Rectal smooth muscle tissue (tissue), 1 donor: ENCODE results near the gene ZBTB18.
A peak's percentile ranks its signal among the peaks of the same experiment; 100 is the strongest.
"Not testable (repeated sequence)": the region's sequence is repeated elsewhere in the genome, so short reads cannot be mapped to it uniquely, and the experiment has no call there.

Experiments
- H3K27ac ChIP-seq: one replicate; pipeline ENCODE4 v1.7.0; 2013; ENCODE audit warnings: low read depth, low read length, inconsistent platforms
- H3K27me3 ChIP-seq: one replicate; pipeline ENCODE4 v1.7.0; 2013; ENCODE audit warnings: low read length; ENCODE audit not compliant: control insufficient read depth, insufficient read depth
- H3K36me3 ChIP-seq: one replicate; pipeline ENCODE4 v1.7.0; 2013; ENCODE audit warnings: low read length; ENCODE audit not compliant: control insufficient read depth, insufficient read depth
- H3K4me1 ChIP-seq: one replicate; pipeline ENCODE4 v1.7.0; 2013; ENCODE audit warnings: low read length; ENCODE audit not compliant: control insufficient read depth, insufficient read depth
- H3K4me3 ChIP-seq: one replicate; pipeline ENCODE4 v1.7.0; 2013; ENCODE audit warnings: low read length
- H3K9ac ChIP-seq: one replicate; pipeline ENCODE4 v1.7.0; 2013; ENCODE audit warnings: low read length

ZBTB18 gene

GRCh38 chr1:244050835-244051444, at the start of gene ZBTB18:
TSS of gene ZBTB18 (plus strand) at chr1:244051283. CDS start at chr1:244051432, 149 bp downstream.
- Histone ChIP-seq H3K9ac (peak within 1 kb of the TSS; percentile 27), H3K27ac (peak within 1 kb of the TSS; percentile 61), H3K4me1 (peaks cover 15% of the 10 kb centered on the region), H3K4me3 (peak within 1 kb of the TSS; percentile 90), H3K36me3 (peaks cover 12% of the 10 kb centered on the region), H3K27me3 (no peaks in the 10 kb centered on the region)

GRCh38 chr1:244002721-244003120, 48.4 kb upstream of the ZBTB18 start:
- H3K36me3 ChIP-seq, result no peaks in the 10 kb centered on the region

GRCh38 chr1:244005455-244005854, 45.6 kb upstream of the ZBTB18 start:
- Histone ChIP-seq H3K9ac (no peak overlapping the region), H3K36me3 (no peaks in the 10 kb centered on the region), H3K27ac (no peak overlapping the region), H3K27me3 (no peaks in the 10 kb centered on the region), H3K4me1 (no peaks in the 10 kb centered on the region), H3K4me3 (no peak overlapping the region)

More at GRCh38 chr1:244002721-244003120, 48.4 kb upstream of the ZBTB18 start:
- H3K4me3 ChIP-seq, result no peak overlapping the region
- no peak overlapping the region for H3K9ac ChIP-seq
- H3K27ac ChIP-seq, result no peak overlapping the region
- H3K27me3 ChIP-seq, result no peaks in the 10 kb centered on the region
- no peaks in the 10 kb centered on the region for H3K4me1 ChIP-seq

- no peak overlapping the region for H3K9ac ChIP-seq
These were observed 44.6 kb upstream of the ZBTB18 start for GRCh38 chr1:244006381-244006901.

GRCh38 chr1:244006961-244007360, 44.1 kb upstream of the ZBTB18 start:
- no peaks in the 10 kb centered on the region for H3K4me1 ChIP-seq
- no peaks in the 10 kb centered on the region for H3K36me3 ChIP-seq
- no peak overlapping the region for H3K27ac ChIP-seq
- H3K9ac ChIP-seq, result no peak overlapping the region
- H3K4me3 ChIP-seq, result no peak overlapping the region
- H3K27me3 ChIP-seq, result no peaks in the 10 kb centered on the region

More at GRCh38 chr1:244006381-244006901, 44.6 kb upstream of the ZBTB18 start:
- Histone ChIP-seq H3K4me3 (no peak overlapping the region), H3K36me3 (no peaks in the 10 kb centered on the region), H3K27ac (no peak overlapping the region), H3K4me1 (no peaks in the 10 kb centered on the region), H3K27me3 (no peaks in the 10 kb centered on the region)

- Histone ChIP-seq H3K27ac (no peak overlapping the region), H3K4me1 (no peaks in the 10 kb centered on the region), H3K27me3 (no peaks in the 10 kb centered on the region), H3K36me3 (no peaks in the 10 kb centered on the region), H3K4me3 (no peak overlapping the region), H3K9ac (no peak overlapping the region)
These were observed 40.9 kb upstream of the ZBTB18 start for GRCh38 chr1:244010191-244010590.

GRCh38 chr1:244010703-244011123, 40.4 kb upstream of the ZBTB18 start:
- Histone ChIP-seq H3K4me1 (no peaks in the 10 kb centered on the region), H3K27ac (no peak overlapping the region), H3K27me3 (no peaks in the 10 kb centered on the region), H3K4me3 (no peak overlapping the region), H3K36me3 (no peaks in the 10 kb centered on the region), H3K9ac (no peak overlapping the region)

GRCh38 chr1:244011271-244011670, 39.8 kb upstream of the ZBTB18 start:
- H3K27ac ChIP-seq, result no peak overlapping the region
- no peaks in the 10 kb centered on the region for H3K27me3 ChIP-seq
- H3K4me3 ChIP-seq, result no peak overlapping the region
- no peaks in the 10 kb centered on the region for H3K4me1 ChIP-seq
- H3K36me3 ChIP-seq, result no peaks in the 10 kb centered on the region
- no peak overlapping the region for H3K9ac ChIP-seq

GRCh38 chr1:244011786-244012185, 39.3 kb upstream of the ZBTB18 start:
- Histone ChIP-seq H3K27me3 (no peaks in the 10 kb centered on the region), H3K4me3 (no peak overlapping the region), H3K9ac (no peak overlapping the region), H3K4me1 (no peaks in the 10 kb centered on the region), H3K27ac (no peak overlapping the region), H3K36me3 (no peaks in the 10 kb centered on the region)

GRCh38 chr1:244012202-244012601, 38.9 kb upstream of the ZBTB18 start:
- H3K4me1 ChIP-seq, result no peaks in the 10 kb centered on the region
- no peak overlapping the region for H3K27ac ChIP-seq
- no peak overlapping the region for H3K9ac ChIP-seq
- no peak overlapping the region for H3K4me3 ChIP-seq
- H3K27me3 ChIP-seq, result no peaks in the 10 kb centered on the region
- H3K36me3 ChIP-seq, result no peaks in the 10 kb centered on the region

GRCh38 chr1:244013100-244013499, 38.0 kb upstream of the ZBTB18 start:
- H3K4me3 ChIP-seq, result no peak overlapping the region
- no peaks in the 10 kb centered on the region for H3K4me1 ChIP-seq
- no peaks in the 10 kb centered on the region for H3K36me3 ChIP-seq
- no peaks in the 10 kb centered on the region for H3K27me3 ChIP-seq
- H3K27ac ChIP-seq, result no peak overlapping the region
- H3K9ac ChIP-seq, result no peak overlapping the region

GRCh38 chr1:244014862-244015261, 36.2 kb upstream of the ZBTB18 start:
- H3K27ac ChIP-seq, H3K4me3 ChIP-seq, H3K36me3 ChIP-seq, H3K9ac ChIP-seq, H3K4me1 ChIP-seq, H3K27me3 ChIP-seq: not testable (repeated sequence)

- no peak overlapping the region for H3K9ac ChIP-seq
- no peak overlapping the region for H3K4me3 ChIP-seq
- no peak overlapping the region for H3K27ac ChIP-seq
- H3K27me3 ChIP-seq, result no peaks in the 10 kb centered on the region
- H3K4me1 ChIP-seq, result no peaks in the 10 kb centered on the region
- no peaks in the 10 kb centered on the region for H3K36me3 ChIP-seq
These were observed 31.0 kb upstream of the ZBTB18 start for GRCh38 chr1:244019982-244020485.
